Measurements from ENCODE around the gene CD320. TPM values are rescaled to one million over a fixed set of nuclear protein-coding genes. Genes with fewer than 3 reads are reported as not detected.

CD320 gene
- total RNA-seq, 1 donor = 40.1 TPM

DNA sequence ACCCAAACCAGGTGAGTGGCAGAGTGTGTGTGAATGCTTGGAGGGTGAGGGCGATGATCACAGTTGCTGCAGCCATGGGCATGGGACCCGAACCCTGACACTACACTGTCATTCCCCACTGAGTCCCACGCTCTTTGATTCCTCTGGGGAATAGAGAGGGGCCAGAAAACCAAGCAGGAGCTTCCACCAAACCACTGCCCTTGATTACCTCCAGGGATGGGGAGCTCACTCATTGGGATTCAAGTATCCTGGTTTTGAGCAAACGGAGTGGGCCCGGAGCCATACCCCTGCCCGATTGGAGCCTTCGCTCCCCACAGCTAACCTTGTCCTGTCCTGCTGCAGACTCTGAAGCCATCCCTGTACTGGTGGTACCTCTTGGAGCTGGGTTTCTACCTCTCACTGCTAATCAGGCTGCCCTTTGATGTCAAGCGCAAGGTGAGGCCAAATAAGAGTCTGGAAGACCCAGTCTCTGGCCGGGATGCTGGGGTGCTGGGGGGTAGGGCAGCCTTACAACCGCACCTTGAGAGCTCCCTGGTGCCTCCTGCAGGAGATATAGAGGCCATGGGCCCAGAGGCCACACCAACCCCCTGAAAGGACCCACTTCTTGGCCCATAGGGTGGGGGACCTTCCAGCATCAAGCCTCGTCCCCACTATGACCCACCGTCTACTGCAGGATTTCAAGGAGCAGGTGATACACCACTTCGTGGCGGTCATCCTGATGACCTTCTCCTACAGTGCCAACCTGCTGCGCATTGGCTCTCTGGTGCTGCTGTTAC, 51.7 kb downstream of the CD320 start:
- no peak for DNase-seq (ENCODE audit: low read depth)
- no peak overlapping the region for H3K4me3 ChIP-seq (ENCODE audit: low read depth, low read length)
- TF ChIP-seq, protein P1, sequence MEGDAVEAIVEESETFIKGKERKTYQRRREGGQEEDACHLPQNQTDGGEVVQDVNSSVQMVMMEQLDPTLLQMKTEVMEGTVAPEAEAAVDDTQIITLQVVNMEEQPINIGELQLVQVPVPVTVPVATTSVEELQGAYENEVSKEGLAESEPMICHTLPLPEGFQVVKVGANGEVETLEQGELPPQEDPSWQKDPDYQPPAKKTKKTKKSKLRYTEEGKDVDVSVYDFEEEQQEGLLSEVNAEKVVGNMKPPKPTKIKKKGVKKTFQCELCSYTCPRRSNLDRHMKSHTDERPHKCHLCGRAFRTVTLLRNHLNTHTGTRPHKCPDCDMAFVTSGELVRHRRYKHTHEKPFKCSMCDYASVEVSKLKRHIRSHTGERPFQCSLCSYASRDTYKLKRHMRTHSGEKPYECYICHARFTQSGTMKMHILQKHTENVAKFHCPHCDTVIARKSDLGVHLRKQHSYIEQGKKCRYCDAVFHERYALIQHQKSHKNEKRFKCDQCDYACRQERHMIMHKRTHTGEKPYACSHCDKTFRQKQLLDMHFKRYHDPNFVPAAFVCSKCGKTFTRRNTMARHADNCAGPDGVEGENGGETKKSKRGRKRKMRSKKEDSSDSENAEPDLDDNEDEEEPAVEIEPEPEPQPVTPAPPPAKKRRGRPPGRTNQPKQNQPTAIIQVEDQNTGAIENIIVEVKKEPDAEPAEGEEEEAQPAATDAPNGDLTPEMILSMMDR (IDR thresholded peaks at IDR 0.05; ENCODE audit: insufficient read depth, low read length) = no peak

DNA sequence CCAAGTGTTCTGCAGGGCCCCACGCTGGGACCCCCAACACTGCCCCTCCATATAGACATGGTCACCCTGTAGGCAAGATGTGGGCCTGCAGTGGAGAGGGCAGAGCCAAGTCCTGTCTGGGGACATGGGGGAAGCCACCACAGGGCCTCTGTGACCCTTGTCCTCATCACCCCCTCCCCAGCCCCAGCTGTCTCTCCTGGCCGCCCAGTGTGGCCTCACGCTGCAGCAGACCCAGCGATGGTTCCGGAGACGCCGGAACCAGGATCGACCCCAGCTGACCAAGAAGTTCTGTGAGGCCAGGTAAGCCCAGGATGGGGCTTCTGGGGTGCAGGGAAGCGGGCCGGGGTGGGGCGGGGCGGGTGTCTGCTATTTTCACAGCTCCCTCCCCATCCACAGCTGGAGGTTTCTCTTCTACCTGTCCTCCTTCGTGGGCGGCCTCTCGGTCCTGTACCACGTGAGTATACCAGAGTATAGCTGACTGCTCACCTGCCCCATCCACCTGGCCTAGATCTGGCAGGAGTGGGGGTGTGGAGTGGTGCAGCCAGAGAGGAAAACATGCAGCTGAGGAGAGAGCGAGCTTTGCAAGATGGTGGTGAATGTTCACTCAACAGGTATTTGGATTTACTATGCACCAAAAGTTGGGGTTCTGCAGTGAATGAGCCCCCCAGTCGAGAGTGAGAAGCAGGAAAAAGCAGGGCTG, 52.6 kb downstream of the CD320 start:
- TF ChIP-seq, protein P1 (IDR thresholded peaks at IDR 0.05; ENCODE audit: insufficient read depth, low read length) = no peak
- no peak for DNase-seq (ENCODE audit: low read depth)
- H3K4me3 ChIP-seq (ENCODE audit: low read depth, low read length) = no peak overlapping the region

DNA sequence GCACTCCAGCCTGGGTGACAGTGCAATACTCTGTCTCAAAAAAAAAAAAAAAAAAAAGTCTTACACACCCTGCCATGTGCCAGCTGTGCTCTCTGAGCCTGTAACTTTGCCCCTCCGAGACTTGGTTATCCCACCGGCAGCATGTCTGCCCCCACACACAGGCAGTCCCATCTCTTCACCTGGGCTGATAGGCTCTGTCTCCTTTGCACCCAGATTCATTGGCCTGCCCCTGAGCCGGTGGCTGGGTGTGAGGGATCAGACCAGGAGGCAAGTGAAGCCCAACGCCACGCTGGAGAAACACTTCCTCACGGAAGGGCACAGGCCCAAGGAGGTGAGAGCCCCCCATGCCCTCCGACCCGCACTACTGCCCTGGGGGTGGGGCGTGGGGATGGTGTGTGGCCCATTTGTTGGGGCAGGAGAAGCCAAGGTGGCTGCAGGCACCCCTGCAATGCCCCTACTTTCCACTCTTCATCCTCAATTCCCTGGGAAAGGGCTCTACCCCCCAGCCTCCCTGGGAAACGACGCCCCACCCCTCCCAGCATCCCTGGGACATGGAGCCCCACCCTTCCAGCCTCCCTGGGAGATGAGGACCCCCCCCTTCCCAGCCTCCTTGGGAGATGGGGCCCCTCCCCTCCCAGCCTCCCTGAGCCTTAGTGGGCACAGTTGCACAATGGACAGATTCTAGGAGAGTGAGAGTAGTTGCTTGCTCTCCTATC, 53.7 kb downstream of the CD320 start:
- H3K4me3 ChIP-seq (ENCODE audit: low read depth, low read length) = no peak overlapping the region
- no peak for DNase-seq (ENCODE audit: low read depth)
- TF ChIP-seq, protein P1 (IDR thresholded peaks at IDR 0.05; ENCODE audit: insufficient read depth, low read length) = no peak

DNA sequence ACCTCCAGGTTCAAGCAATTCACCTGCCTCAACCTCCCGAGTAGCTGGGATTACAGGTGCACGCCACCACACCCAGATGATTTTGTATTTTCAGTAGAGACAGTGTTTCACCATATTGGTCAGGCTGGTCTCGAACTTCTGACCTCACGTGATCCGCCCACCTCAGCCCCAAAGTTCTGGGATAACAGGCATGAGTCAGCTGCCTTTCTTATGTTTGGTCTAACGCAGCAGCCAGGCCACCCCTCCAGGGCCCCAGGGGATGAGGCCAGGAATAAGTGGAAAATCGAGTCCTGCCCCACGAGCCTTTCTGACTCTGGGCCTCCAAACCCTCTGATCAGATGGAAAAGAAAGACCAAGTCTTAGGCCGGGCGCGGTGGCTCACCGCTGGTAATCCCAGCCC, 54.5 kb downstream of the CD320 start:
- H3K4me3 ChIP-seq (ENCODE audit: low read depth, low read length) = no peak overlapping the region
- TF ChIP-seq, protein P1 (IDR thresholded peaks at IDR 0.05; ENCODE audit: insufficient read depth, low read length) = no peak
- no peak for DNase-seq (ENCODE audit: low read depth)

DNA sequence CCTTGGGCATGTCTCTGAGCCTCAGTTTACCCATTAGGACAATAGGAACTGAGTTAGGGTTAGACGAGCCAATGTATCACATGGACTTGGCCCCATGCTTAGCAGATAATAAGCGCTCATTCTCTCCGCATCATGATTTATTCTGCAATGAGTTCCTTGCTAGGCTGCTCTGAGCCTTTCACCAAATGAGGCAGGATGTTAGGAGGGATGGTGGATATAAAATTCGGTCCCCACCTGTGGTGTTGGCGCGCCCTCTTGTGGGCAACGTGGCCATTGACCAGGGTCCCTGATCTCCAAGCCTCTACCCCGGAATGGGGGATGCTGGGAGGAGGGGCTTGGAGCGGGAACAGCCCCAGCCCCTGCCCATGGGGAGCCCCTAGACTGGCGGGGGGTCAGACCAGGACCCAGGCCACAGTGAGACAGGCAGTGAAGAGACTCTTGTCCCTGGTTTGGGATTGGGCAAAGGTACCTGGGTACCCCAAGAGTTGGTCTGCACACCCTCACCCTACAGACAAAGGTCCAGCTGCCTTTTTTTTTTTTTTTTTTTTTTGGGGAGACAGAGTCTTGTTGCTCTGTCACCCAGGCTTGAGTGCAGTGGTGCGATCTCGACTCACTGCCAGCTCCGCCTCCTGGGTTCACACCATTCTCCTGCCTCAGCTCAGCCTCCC, 55.1 kb downstream of the CD320 start:
- TF ChIP-seq, protein P1 (IDR thresholded peaks at IDR 0.05; ENCODE audit: insufficient read depth, low read length) = peak; percentile 94
- no peak overlapping the region for H3K4me3 ChIP-seq (ENCODE audit: low read depth, low read length)
- peak; percentile 80 for DNase-seq (ENCODE audit: low read depth)

Other genes starting within 250 kb of the CD320 start
- gene FBN3, start 158.8 kb downstream of the CD320 start, total RNA-seq (ENCODE audit: low replicate concordance) = not detected in 2 replicates
- 2.1 and 14.1 TPM in 2 replicates for gene CERS4, start 99.0 kb downstream of the CD320 start, total RNA-seq (ENCODE audit: low replicate concordance)
- 5.0 and 24.1 TPM in 2 replicates for gene NDUFA7, start 13.0 kb upstream of the CD320 start, total RNA-seq (ENCODE audit: low replicate concordance)
- 151 and 174 TPM in 2 replicates for gene RPS28, start 13.1 kb upstream of the CD320 start, total RNA-seq (ENCODE audit: low replicate concordance)
- gene KANK3, start 34.9 kb upstream of the CD320 start, total RNA-seq (ENCODE audit: low replicate concordance) = 0.09 and 0.16 TPM in 2 replicates
- 4.4 and 22.8 TPM in 2 replicates for gene ANGPTL4, start 55.8 kb upstream of the CD320 start, total RNA-seq (ENCODE audit: low replicate concordance)
- gene RAB11B, start 82.0 kb upstream of the CD320 start, total RNA-seq (ENCODE audit: low replicate concordance) = 6.3 and 15.7 TPM in 2 replicates
- gene MARCHF2, start 104.9 kb upstream of the CD320 start, total RNA-seq (ENCODE audit: low replicate concordance) = 11.1 and 68.2 TPM in 2 replicates
- 41.8 and 53.6 TPM in 2 replicates for gene HNRNPM, start 136.6 kb upstream of the CD320 start, total RNA-seq (ENCODE audit: low replicate concordance)
- not detected in 2 replicates for gene PRAM1, start 194.3 kb upstream of the CD320 start, total RNA-seq (ENCODE audit: low replicate concordance)
- gene ZNF414, start 205.8 kb upstream of the CD320 start, total RNA-seq (ENCODE audit: low replicate concordance) = 4.4 and 6.4 TPM in 2 replicates

Data from fibroblast of the aortic adventitia (primary cell).